Activated T-cell treated with anti-CD3 and anti-CD28 coated beads, Interleukin-2, amount 50 U/mL, for 24 hours (primary cell): ENCODE results near the gene MACROD2.
"Not testable (repeated sequence)": the region's sequence is repeated elsewhere in the genome, so short reads cannot be mapped to it uniquely, and the experiment has no call there.

Source experiments
- DNase-seq: peaks from one replicate; pipeline ENCODE4 v3.0.0-alpha.2; 2020
- H3K27ac Mint-ChIP-seq: 2 replicates; pipeline ENCODE4 v1.8.0; 2020; ENCODE audit warnings: mild to moderate bottlenecking, mixed read lengths
- H3K27me3 Mint-ChIP-seq: 2 replicates; pipeline ENCODE4 v1.8.0; 2020; ENCODE audit warnings: mixed read lengths
- H3K36me3 Mint-ChIP-seq: 2 replicates; pipeline ENCODE4 v1.8.0; 2020; ENCODE audit warnings: low read depth, mixed read lengths
- H3K4me1 Mint-ChIP-seq: 2 replicates; pipeline ENCODE4 v1.8.0; 2020; ENCODE audit warnings: low read depth, mixed read lengths
- H3K4me3 Mint-ChIP-seq: 2 replicates; pipeline ENCODE4 v1.8.0; 2020; ENCODE audit warnings: mild to moderate bottlenecking, moderate library complexity, mixed read lengths
- H3K9me3 Mint-ChIP-seq: 2 replicates; pipeline ENCODE4 v1.8.0; 2020; ENCODE audit warnings: mixed read lengths

MACROD2 gene

DNA sequence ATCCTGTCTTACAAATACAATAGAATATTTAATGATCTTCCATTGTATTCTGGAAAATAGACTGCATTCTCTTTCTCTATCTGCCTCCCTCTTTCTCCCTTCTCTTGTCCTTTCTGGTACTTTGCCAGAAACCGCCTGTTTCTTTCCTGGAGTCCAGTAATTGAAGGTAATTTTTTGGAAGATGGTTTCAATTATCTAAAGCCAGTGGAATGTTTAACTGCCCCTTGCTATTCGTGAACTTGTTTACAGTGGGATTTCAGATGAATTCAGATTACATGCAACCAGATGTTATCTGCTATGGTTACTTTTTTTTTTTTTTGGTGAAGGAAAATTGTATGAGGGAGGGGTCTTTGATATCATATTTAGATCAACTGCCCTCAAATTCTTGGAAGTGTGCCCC is 997.6 kb downstream of the MACROD2 start:
- no peak overlapping the region for H3K4me3 Mint-ChIP-seq
- H3K9me3 Mint-ChIP-seq: peaks cover 9% of the 10 kb centered on the region
- no peak for DNase-seq
- H3K4me1 Mint-ChIP-seq: no peaks in the 10 kb centered on the region
- H3K27ac Mint-ChIP-seq: no peak overlapping the region
- H3K27me3 Mint-ChIP-seq: no peaks in the 10 kb centered on the region
- no peaks in the 10 kb centered on the region for H3K36me3 Mint-ChIP-seq

DNA sequence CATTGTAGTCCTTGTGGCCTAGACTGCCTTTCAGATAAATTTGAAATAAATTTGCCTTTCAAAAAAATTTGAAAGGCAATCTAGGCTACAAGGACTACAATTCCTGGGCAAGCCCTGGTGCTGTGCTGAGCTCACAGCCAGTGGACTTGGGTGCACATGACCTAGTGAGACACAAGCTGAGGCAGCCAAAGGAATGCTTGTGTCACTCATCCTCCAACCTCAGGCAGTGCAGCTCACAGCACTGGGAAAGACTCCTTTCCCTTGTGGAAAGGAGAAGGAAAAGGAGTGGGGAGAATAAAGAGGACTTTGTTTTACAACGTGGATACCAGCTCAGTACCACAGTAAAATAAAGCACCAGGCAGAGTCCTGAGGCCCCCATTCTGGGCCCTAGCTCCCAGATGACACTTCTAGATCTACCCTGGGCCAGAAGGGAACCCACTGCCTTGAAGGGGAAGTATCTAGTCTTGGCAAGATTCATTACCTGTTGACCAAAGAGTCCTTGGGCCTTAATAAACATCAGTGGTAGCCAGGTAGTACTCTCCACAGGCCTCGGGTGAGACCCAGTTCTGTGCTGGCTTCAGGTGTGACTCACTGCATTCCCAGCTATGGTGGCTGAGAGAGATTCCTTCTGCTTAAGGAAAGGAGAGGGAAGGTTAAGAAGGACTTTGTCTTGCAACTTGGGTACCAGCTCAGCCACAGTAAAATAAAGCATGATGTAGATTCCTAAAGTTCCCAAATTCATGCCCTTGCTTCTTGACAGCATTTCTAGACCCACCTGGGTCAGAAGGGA is 1001.8 kb downstream of the MACROD2 start:
- no peak for DNase-seq
- no peak overlapping the region for H3K4me3 Mint-ChIP-seq
- H3K9me3 Mint-ChIP-seq: peaks cover 12% of the 10 kb centered on the region
- no peaks in the 10 kb centered on the region for H3K27me3 Mint-ChIP-seq
- no peaks in the 10 kb centered on the region for H3K36me3 Mint-ChIP-seq
- no peak overlapping the region for H3K27ac Mint-ChIP-seq
- H3K4me1 Mint-ChIP-seq: no peaks in the 10 kb centered on the region

DNA sequence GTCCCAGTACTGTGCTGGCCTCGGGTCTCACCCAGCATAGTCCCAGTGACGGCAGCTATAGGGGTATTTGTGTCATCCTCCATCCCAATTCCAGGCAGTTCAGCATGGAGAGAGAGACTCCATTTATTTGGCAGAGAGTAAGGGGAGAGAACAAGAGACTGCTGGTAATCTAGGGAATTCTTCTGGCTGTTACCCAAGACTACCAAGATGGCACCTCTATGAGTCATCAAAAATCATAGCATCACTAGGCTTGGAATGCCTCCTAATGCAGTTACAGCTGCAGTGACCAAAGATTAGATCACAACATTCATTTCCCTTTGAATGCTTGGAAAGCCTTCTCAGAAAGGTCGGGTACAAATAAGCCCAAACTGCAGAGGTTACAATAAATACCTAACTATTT is 1002.5 kb downstream of the MACROD2 start:
- H3K36me3 Mint-ChIP-seq: no peaks in the 10 kb centered on the region
- no peak overlapping the region for H3K4me3 Mint-ChIP-seq
- no peak overlapping the region for H3K27ac Mint-ChIP-seq
- peaks cover 12% of the 10 kb centered on the region for H3K9me3 Mint-ChIP-seq
- no peak for DNase-seq
- no peaks in the 10 kb centered on the region for H3K4me1 Mint-ChIP-seq
- no peaks in the 10 kb centered on the region for H3K27me3 Mint-ChIP-seq

DNA sequence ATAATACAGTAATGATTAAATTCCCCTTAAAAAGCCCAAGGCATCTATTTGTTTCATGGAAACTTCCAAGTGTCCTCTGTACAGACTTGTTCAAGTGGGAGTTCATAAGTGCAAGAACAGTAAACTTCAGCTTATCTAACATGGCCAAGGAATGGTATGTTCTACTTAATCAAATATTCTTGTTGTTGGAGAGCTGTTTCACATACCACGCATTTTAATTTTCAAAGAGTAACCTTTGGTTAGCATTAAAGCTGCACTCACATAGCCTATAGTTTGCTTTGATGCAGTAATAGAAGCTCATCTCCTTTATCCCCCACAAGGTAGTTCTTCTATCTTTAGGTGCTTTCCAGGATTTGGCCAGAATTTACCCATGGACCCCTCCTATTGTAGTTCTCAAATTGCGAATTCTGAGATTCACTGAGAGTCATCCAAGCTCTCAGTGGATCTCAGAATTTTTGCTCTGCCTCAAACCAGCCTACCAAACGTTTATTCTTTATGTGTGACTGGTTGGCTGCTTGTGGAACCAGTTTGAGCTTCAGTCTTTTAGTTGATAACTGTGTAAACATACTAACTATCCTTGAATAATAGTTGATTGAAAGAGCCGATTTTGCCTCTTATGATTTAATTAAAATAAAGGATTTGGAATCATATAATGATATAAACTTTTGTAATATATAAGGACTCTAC is 1010.1 kb downstream of the MACROD2 start:
- H3K4me3 Mint-ChIP-seq: no peak overlapping the region
- H3K27ac Mint-ChIP-seq: no peak overlapping the region
- peaks cover 2% of the 10 kb centered on the region for H3K9me3 Mint-ChIP-seq
- no peaks in the 10 kb centered on the region for H3K36me3 Mint-ChIP-seq
- no peaks in the 10 kb centered on the region for H3K4me1 Mint-ChIP-seq
- no peak for DNase-seq
- H3K27me3 Mint-ChIP-seq: no peaks in the 10 kb centered on the region

DNA sequence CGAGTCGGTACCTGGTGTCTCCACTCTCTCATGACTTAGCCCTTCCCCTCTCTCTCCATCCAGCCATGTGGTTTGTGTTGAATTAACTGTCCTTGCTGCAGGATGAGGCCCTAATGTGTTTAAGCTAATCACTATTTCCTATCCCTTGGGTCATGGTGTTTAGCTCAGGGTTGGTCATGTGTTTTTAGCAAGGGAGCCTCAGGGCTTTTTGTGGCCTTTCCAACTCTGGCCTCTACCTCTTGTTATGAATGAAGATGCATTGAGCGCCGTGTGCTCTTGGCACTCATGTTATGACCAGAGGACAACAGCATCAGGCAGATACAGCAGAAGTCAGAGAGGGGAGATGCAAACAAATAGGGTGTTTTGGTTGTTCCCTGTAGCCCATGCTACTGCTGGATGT is 1016.3 kb downstream of the MACROD2 start:
- DNase-seq: no peak
- Mint-ChIP-seq H3K27me3 (no peaks in the 10 kb centered on the region), H3K4me1 (no peaks in the 10 kb centered on the region), H3K4me3 (no peak overlapping the region), H3K36me3 (no peaks in the 10 kb centered on the region), H3K9me3 (peaks cover 4% of the 10 kb centered on the region), H3K27ac (no peak overlapping the region)

DNA sequence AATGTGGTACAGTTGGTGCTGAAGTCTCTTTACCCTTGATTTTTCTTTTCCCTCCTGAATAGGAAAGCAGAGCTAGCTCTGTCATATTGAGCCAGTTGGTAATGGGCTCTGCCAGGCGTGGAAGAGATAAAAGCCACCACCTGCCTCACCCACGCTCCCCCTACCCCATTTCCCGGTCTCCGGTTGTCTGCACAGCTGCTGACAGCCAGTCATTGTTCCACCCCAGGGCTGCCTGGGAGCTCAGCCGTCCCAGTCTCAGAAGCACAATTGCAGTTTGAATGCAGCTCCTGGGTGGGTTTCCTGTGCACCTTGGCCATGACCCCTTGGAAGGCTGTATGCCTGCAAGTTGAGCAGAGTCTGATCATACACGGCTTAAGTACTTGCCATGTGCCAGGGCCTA is 1017.2 kb downstream of the MACROD2 start:
- H3K9me3 Mint-ChIP-seq: peaks cover 3% of the 10 kb centered on the region
- no peaks in the 10 kb centered on the region for H3K36me3 Mint-ChIP-seq
- H3K27ac Mint-ChIP-seq: no peak overlapping the region
- H3K27me3 Mint-ChIP-seq: no peaks in the 10 kb centered on the region
- H3K4me1 Mint-ChIP-seq: no peaks in the 10 kb centered on the region
- no peak overlapping the region for H3K4me3 Mint-ChIP-seq
- DNase-seq: no peak

DNA sequence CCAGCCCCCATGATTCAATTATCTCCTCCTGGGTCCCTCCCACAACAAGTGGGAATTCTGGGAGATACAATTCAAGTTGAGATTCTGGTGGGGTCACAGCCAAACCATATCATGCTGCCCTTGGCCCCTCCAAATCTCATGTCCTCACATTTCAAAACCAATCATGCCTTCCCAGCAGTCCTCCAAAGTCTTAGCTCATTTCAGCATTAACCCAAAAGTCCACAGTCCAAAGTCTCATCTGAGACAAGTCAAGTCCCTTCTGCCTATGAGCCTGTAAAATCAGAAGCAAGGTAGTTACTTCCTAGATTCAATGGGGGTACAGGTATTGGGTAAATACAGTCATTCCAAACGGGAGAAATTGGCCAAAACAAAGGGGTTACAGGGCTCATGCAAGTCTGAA is 1021.6 kb downstream of the MACROD2 start:
- not testable (repeated sequence) for H3K4me3 Mint-ChIP-seq, H3K4me1 Mint-ChIP-seq, DNase-seq, H3K27ac Mint-ChIP-seq, H3K36me3 Mint-ChIP-seq, H3K27me3 Mint-ChIP-seq, H3K9me3 Mint-ChIP-seq

DNA sequence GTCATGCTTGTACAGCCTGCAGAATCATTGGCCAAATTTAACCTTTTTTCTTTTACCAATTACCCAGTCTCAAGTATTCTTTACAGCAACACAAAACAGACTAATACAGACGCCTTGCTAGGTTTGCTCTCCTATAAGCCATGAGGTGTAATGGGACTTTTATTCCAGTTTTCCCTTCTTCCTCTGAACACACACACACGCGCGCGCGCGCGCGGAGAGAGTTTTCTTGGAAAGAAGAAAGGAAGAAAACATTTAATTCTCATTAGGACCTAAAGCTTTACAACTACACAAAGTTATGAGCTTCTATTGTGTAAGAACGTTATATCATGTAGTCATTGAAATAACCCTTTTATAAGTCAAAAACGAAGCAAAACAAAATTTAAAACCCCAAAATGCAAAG is 1023.6 kb downstream of the MACROD2 start:
- Mint-ChIP-seq H3K27ac (no peak overlapping the region), H3K4me3 (no peak overlapping the region), H3K4me1 (no peaks in the 10 kb centered on the region), H3K36me3 (no peaks in the 10 kb centered on the region), H3K9me3 (peaks cover 7% of the 10 kb centered on the region), H3K27me3 (no peaks in the 10 kb centered on the region)
- no peak for DNase-seq

DNA sequence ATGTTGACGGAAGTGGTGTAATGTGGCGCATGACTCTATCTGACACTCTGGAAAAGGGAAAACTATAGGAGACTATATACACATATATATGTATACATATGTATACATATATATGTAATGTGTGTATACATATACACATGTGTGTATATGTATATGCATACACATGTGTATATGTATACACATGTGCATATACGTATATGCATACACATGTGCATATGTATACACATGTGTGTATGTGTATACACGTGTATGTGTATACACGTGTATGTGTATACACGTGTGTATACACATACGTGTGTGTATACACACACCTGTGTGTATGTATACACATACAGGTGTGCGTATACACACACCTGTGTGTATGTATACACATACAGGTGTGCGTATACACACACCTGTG is 1025.5 kb downstream of the MACROD2 start:
- no peak overlapping the region for H3K4me3 Mint-ChIP-seq
- H3K4me1 Mint-ChIP-seq: no peaks in the 10 kb centered on the region
- no peaks in the 10 kb centered on the region for H3K27me3 Mint-ChIP-seq
- DNase-seq: no peak
- no peaks in the 10 kb centered on the region for H3K36me3 Mint-ChIP-seq
- H3K27ac Mint-ChIP-seq: no peak overlapping the region
- H3K9me3 Mint-ChIP-seq: peaks cover 7% of the 10 kb centered on the region

DNA sequence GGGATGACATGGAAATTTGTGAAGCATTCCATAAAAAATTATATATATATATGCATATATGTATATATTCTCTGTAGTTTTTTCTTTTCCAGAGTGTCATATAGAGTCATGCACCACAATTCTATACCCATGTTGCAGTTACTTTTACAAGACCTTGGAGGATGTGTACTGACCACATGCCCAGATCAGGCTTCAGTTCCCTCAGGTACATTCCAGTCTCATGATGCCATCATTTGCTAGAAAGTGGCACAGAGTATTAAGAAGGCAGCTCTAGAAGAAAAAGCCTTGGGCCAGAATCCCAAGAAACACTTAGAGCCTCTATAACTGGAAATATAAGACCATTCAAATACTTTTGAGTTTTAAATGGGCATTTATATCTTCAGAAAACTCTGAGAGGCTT is 1027.6 kb downstream of the MACROD2 start:
- Mint-ChIP-seq H3K4me1 (no peaks in the 10 kb centered on the region), H3K27me3 (no peaks in the 10 kb centered on the region), H3K36me3 (no peaks in the 10 kb centered on the region), H3K9me3 (peaks cover 7% of the 10 kb centered on the region), H3K4me3 (no peak overlapping the region), H3K27ac (no peak overlapping the region)
- no peak for DNase-seq

DNA sequence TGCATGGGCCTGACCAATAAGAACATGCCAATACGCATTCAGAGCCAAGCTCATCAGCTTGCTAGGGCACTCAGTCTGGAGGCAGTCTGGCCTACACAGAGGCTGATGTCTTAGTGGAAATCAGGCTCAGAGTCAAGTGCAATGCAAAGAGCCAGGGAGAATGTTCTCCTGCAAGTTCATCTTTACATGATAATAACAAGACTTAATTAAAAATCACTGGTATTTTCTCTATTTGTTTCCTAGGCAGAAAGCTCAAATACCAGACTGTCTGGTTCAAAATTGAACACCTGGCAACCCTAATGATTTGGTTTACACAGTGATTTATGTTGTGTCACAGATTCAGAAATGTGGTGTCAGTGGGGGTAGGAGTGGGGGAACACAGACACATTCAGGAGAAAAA is 1031.4 kb downstream of the MACROD2 start:
- H3K36me3 Mint-ChIP-seq: no peaks in the 10 kb centered on the region
- H3K27me3 Mint-ChIP-seq: no peaks in the 10 kb centered on the region
- peaks cover 5% of the 10 kb centered on the region for H3K9me3 Mint-ChIP-seq
- no peaks in the 10 kb centered on the region for H3K4me1 Mint-ChIP-seq
- DNase-seq: no peak
- H3K27ac Mint-ChIP-seq: no peak overlapping the region
- H3K4me3 Mint-ChIP-seq: no peak overlapping the region

DNA sequence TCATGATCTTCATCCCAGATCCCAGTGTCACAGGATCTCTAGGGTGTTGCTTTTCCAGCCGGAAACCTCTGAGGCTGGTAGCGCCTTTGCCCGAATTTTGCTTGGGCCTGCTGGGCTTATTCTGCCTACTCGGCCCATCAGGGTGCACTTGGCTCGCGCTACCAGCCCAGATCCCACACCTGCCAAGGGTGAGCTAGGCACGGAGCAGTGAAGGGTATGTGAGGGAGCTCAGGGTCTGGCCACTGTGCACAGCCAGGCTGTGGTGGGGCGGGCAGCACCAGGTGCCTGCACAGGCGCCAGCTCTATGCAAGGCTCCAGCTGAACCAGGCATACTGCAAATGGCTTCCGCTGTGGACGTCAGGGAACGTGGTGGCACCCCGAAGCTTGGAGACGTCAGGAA is 1035.5 kb downstream of the MACROD2 start:
- peaks cover 10% of the 10 kb centered on the region for H3K9me3 Mint-ChIP-seq
- H3K27ac Mint-ChIP-seq: no peak overlapping the region
- no peaks in the 10 kb centered on the region for H3K4me1 Mint-ChIP-seq
- H3K27me3 Mint-ChIP-seq: no peaks in the 10 kb centered on the region
- no peaks in the 10 kb centered on the region for H3K36me3 Mint-ChIP-seq
- DNase-seq: no peak
- no peak overlapping the region for H3K4me3 Mint-ChIP-seq

DNA sequence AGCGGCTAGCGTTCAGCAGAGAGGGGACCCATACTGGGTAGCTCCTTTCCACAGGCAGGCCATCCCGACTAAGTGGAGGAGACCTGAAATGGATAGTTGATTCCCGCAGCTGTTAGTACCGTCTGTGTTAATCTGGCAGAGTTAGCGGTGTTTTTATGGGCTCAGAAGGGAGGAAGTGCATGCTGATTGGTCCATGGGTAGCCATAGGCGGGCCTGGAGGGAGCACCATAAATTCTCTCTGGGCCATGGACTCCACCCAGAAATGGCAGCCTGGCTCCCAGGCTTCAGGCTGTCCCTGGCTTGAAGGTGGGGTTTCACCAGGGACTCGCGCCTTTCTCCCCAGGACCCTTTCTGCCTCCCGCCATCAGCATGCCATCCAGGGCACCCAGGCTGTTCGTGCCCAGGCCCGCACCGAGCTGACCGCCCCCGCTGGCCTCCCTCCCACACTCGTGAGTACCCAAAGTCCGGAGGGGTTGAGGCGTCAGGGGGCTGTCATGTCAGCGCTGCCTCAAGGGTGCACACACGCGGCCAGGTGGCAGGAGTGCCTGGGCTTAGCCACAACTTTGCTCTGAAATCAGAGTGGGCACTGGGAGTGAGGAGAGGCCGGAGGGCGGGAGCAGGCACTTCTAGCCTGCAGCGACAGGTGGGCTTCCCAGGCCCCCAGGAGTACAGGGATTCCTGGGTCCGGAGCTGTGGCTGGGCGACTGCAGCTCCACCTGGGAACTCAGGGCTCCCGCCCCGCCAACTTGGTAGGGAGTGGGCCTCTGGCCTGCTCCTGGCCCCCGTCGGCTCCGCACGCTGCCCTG is 1036.4 kb downstream of the MACROD2 start:
- Mint-ChIP-seq H3K27ac (no peak overlapping the region), H3K36me3 (no peaks in the 10 kb centered on the region), H3K4me1 (no peaks in the 10 kb centered on the region), H3K9me3 (peaks cover 13% of the 10 kb centered on the region), H3K27me3 (no peaks in the 10 kb centered on the region), H3K4me3 (no peak overlapping the region)
- DNase-seq: no peak

DNA sequence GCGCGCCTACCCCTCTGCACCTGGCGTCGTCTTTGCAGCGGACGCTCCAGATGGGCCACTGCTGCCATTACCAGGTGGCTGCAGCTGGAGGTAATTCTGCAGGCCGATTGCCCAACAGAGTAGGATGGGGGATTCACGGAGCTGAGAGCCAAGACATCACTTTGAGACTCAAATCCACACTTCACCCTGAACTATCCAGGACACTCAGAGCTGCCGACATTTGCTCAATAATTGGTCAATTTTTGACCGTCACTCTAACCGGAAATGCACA is 1037.0 kb downstream of the MACROD2 start:
- DNase-seq: no peak
- no peaks in the 10 kb centered on the region for H3K27me3 Mint-ChIP-seq
- no peaks in the 10 kb centered on the region for H3K4me1 Mint-ChIP-seq
- peaks cover 14% of the 10 kb centered on the region for H3K9me3 Mint-ChIP-seq
- H3K27ac Mint-ChIP-seq: no peak overlapping the region
- H3K36me3 Mint-ChIP-seq: no peaks in the 10 kb centered on the region
- no peak overlapping the region for H3K4me3 Mint-ChIP-seq

DNA sequence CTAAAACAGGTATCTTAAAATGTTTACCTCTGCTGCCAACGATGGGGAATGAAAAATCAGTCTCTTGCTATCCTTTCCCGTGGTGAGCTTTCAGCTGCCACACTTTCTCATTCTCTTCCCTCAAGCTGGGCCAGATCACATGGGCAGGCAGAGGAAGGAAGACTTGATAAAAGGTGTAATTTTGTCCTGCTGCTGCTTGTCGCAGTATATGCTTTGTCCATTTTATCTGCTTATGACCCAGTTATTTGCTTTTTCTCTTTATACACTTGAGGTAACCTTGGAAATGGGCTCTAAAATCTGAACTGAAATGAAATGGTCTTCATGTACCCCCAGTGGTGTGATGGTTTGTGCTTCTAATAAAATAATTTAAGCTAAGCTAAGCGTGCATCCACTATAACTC is 1038.0 kb downstream of the MACROD2 start:
- H3K4me3 Mint-ChIP-seq: no peak overlapping the region
- H3K27me3 Mint-ChIP-seq: no peaks in the 10 kb centered on the region
- peaks cover 15% of the 10 kb centered on the region for H3K9me3 Mint-ChIP-seq
- H3K27ac Mint-ChIP-seq: no peak overlapping the region
- H3K36me3 Mint-ChIP-seq: no peaks in the 10 kb centered on the region
- no peaks in the 10 kb centered on the region for H3K4me1 Mint-ChIP-seq
- no peak for DNase-seq
